ENCODE results near the gene MTCH1.

Gene MTCH1

GRCh38 chr6:36956446-36956820 lies 29.6 kb downstream of the MTCH1 start:
- TF ChIP-seq FOXM1 (IDR thresholded peaks at IDR 0.05; ENCODE audit: borderline replicate concordance, low read depth), result no peak
- no peak for TF ChIP-seq RAD21 (IDR thresholded peaks at IDR 0.05; ENCODE audit: low read depth)
- TF ChIP-seq NFIC (IDR thresholded peaks at IDR 0.05), result no peak
- no peak for TF ChIP-seq ZBTB7A (IDR thresholded peaks at IDR 0.05; ENCODE audit: low read depth)
- TF ChIP-seq, protein P1, sequence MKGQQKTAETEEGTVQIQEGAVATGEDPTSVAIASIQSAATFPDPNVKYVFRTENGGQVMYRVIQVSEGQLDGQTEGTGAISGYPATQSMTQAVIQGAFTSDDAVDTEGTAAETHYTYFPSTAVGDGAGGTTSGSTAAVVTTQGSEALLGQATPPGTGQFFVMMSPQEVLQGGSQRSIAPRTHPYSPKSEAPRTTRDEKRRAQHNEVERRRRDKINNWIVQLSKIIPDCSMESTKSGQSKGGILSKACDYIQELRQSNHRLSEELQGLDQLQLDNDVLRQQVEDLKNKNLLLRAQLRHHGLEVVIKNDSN (IDR thresholded peaks at IDR 0.05), result no peak
- TF ChIP-seq EGR1 (IDR thresholded peaks at IDR 0.05), result no peak
- TF ChIP-seq EP300 (IDR thresholded peaks at IDR 0.05; ENCODE audit: borderline replicate concordance), result no peak
- TF ChIP-seq TEAD4 (IDR thresholded peaks at IDR 0.05), result no peak
- TF ChIP-seq MAX (IDR thresholded peaks at IDR 0.05), result no peak
- no peak for TF ChIP-seq TCF12 (IDR thresholded peaks at IDR 0.05; ENCODE audit: low read depth)
- no peak for TF ChIP-seq YY1 (IDR thresholded peaks at IDR 0.05; ENCODE audit: low read depth)
- TF ChIP-seq CEBPB (IDR thresholded peaks at IDR 0.05), result no peak
- TF ChIP-seq TAF1 (IDR thresholded peaks at IDR 0.05; ENCODE audit: low read depth), result no peak
- no peak for TF ChIP-seq REST (IDR thresholded peaks at IDR 0.05; ENCODE audit: low read depth)
- TF ChIP-seq CREB1 (IDR thresholded peaks at IDR 0.05; ENCODE audit: low read depth), result no peak

DNA sequence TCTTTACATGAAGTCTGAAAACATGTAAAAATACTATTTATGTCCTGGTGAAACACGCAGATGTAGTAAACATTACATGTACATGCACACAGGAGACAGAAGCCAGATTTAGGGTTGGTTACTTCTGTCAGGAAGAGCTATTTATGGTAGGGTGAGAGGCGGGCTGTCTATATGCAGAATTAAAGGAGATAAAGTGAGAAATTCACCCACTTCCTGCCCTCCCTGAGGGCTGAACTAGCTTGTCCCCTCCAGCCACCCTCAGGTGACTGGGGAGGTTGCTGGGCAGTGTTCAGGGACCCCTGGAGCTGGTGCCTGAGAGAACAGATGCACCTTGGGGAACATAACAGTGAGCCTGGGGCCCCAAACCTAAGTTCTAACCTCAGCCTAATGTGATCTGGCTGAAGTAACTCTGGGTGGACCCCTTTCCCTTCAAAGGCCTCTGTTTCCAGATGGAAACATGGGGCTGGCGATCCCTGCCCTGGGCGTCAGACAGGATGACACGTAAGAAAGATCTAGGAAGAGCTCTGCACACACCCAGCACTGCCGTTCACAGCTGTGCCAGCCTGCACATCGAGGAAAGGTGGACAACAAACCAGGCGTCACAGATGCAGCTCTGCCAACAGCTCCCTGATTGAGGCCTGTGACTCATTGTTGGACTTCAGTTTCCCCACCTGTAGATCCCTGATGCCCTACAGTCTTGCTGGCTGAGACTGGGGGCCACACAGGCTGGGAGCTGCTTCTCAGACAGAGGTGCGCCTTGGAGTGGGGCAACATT lies 30.1 kb downstream of the MTCH1 start:
- TF ChIP-seq REST (IDR thresholded peaks at IDR 0.05; ENCODE audit: low read depth) (no peak), CREB1 (IDR thresholded peaks at IDR 0.05; ENCODE audit: low read depth) (no peak), TEAD4 (IDR thresholded peaks at IDR 0.05) (no peak), ZBTB7A (IDR thresholded peaks at IDR 0.05; ENCODE audit: low read depth) (no peak), EP300 (IDR thresholded peaks at IDR 0.05; ENCODE audit: borderline replicate concordance) (no peak), TCF12 (IDR thresholded peaks at IDR 0.05; ENCODE audit: low read depth) (no peak), TAF1 (IDR thresholded peaks at IDR 0.05; ENCODE audit: low read depth) (no peak), MAX (IDR thresholded peaks at IDR 0.05) (no peak), EGR1 (IDR thresholded peaks at IDR 0.05) (no peak), FOXM1 (IDR thresholded peaks at IDR 0.05; ENCODE audit: borderline replicate concordance, low read depth) (no peak), RAD21 (IDR thresholded peaks at IDR 0.05; ENCODE audit: low read depth) (no peak), CEBPB (IDR thresholded peaks at IDR 0.05) (no peak)
- TF ChIP-seq, protein P1 (IDR thresholded peaks at IDR 0.05), result no peak

DNA sequence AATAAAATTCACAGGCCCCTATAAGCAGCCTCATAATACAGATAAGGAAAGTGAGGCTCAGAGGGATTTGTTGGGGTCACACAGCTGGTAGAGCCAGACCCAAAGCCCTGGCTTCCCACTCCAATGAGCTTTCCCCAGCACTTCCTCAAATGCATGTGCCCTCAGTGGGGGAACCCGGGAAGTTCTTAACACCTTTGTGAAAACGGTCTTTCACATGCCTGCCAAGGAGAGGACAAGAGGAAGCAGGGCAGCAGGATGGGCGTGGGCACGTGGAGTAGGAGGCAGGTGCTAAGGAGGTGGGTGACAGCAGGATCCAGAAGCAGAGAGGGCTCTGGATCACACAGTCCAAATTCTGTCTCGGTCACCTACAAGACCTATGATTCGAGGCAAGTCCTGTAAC lies 30.9 kb downstream of the MTCH1 start:
- no peak for TF ChIP-seq TEAD4 (IDR thresholded peaks at IDR 0.05)
- TF ChIP-seq RAD21 (IDR thresholded peaks at IDR 0.05; ENCODE audit: low read depth), result no peak
- TF ChIP-seq MAX (IDR thresholded peaks at IDR 0.05), result no peak
- TF ChIP-seq FOXM1 (IDR thresholded peaks at IDR 0.05; ENCODE audit: borderline replicate concordance, low read depth), result no peak
- no peak for TF ChIP-seq ZBTB7A (IDR thresholded peaks at IDR 0.05; ENCODE audit: low read depth)
- no peak for TF ChIP-seq CREB1 (IDR thresholded peaks at IDR 0.05; ENCODE audit: low read depth)
- no peak for TF ChIP-seq CEBPB (IDR thresholded peaks at IDR 0.05)
- TF ChIP-seq, protein P1 (IDR thresholded peaks at IDR 0.05), result no peak
- TF ChIP-seq EGR1 (IDR thresholded peaks at IDR 0.05), result no peak
- no peak for TF ChIP-seq EP300 (IDR thresholded peaks at IDR 0.05; ENCODE audit: borderline replicate concordance)
- TF ChIP-seq REST (IDR thresholded peaks at IDR 0.05; ENCODE audit: low read depth), result no peak
- no peak for TF ChIP-seq YY1 (IDR thresholded peaks at IDR 0.05; ENCODE audit: low read depth)
- no peak for TF ChIP-seq NFIC (IDR thresholded peaks at IDR 0.05)
- no peak for TF ChIP-seq TCF12 (IDR thresholded peaks at IDR 0.05; ENCODE audit: low read depth)
- no peak for TF ChIP-seq TAF1 (IDR thresholded peaks at IDR 0.05; ENCODE audit: low read depth)
